Ishikawa (cell line): ENCODE data around the gene NEDD1.

ENCODE experiments used
- CEBPB ChIP-seq: IDR thresholded peaks from 2 replicates; pipeline ENCODE4 v1.6.1; 2012
- CREB1 ChIP-seq: IDR thresholded peaks from 2 replicates; pipeline ENCODE4 v1.6.1; 2012; ENCODE audit warnings: low read depth
- EGR1 ChIP-seq: IDR thresholded peaks from 2 replicates; pipeline ENCODE4 v1.6.1; 2012
- EP300 ChIP-seq: IDR thresholded peaks from 2 replicates; pipeline ENCODE4 v1.6.1; 2012; ENCODE audit warnings: borderline replicate concordance
- FOXM1 ChIP-seq: IDR thresholded peaks from 2 replicates; pipeline ENCODE4 v1.6.1; 2012; ENCODE audit warnings: low read depth, borderline replicate concordance
- MAX ChIP-seq: IDR thresholded peaks from 2 replicates; pipeline ENCODE4 v1.6.1; 2012
- NFIC ChIP-seq: IDR thresholded peaks from 2 replicates; pipeline ENCODE4 v1.6.1; 2012
- RAD21 ChIP-seq: IDR thresholded peaks from 2 replicates; pipeline ENCODE4 v1.6.1; 2012; ENCODE audit warnings: low read depth
- TAF1 ChIP-seq: IDR thresholded peaks from 2 replicates; pipeline ENCODE4 v1.6.1; 2012; ENCODE audit warnings: low read depth, mild to moderate bottlenecking
- TCF12 ChIP-seq: IDR thresholded peaks from 2 replicates; pipeline ENCODE4 v1.6.1; 2012; ENCODE audit warnings: low read depth
- TEAD4 ChIP-seq: IDR thresholded peaks from 2 replicates; pipeline ENCODE4 v1.6.1; 2012
- YY1 ChIP-seq: IDR thresholded peaks from 2 replicates; pipeline ENCODE4 v1.6.1; 2012; ENCODE audit warnings: low read depth
- ZBTB7A ChIP-seq: IDR thresholded peaks from 2 replicates; pipeline ENCODE4 v1.6.1; 2012; ENCODE audit warnings: low read depth
- TF ChIP-seq, protein P1 (sequence below): IDR thresholded peaks from 2 replicates; pipeline ENCODE4 v1.6.1; 2012; ENCODE audit warnings: low read depth, mild to moderate bottlenecking
- TF ChIP-seq, protein P2 (sequence below): IDR thresholded peaks from 2 replicates; pipeline ENCODE4 v1.6.1; 2012

NEDD1 gene

GRCh38 chr12:96912261-96912660, 5.2 kb downstream of the NEDD1 start:
- TF ChIP-seq YY1 (no peak), EP300 (no peak), EGR1 (no peak), NFIC (no peak), ZBTB7A (no peak), CEBPB (no peak), TCF12 (no peak), RAD21 (no peak), TEAD4 (no peak), FOXM1 (no peak), MAX (no peak), CREB1 (no peak), TAF1 (no peak)
- TF ChIP-seq, protein P1, sequence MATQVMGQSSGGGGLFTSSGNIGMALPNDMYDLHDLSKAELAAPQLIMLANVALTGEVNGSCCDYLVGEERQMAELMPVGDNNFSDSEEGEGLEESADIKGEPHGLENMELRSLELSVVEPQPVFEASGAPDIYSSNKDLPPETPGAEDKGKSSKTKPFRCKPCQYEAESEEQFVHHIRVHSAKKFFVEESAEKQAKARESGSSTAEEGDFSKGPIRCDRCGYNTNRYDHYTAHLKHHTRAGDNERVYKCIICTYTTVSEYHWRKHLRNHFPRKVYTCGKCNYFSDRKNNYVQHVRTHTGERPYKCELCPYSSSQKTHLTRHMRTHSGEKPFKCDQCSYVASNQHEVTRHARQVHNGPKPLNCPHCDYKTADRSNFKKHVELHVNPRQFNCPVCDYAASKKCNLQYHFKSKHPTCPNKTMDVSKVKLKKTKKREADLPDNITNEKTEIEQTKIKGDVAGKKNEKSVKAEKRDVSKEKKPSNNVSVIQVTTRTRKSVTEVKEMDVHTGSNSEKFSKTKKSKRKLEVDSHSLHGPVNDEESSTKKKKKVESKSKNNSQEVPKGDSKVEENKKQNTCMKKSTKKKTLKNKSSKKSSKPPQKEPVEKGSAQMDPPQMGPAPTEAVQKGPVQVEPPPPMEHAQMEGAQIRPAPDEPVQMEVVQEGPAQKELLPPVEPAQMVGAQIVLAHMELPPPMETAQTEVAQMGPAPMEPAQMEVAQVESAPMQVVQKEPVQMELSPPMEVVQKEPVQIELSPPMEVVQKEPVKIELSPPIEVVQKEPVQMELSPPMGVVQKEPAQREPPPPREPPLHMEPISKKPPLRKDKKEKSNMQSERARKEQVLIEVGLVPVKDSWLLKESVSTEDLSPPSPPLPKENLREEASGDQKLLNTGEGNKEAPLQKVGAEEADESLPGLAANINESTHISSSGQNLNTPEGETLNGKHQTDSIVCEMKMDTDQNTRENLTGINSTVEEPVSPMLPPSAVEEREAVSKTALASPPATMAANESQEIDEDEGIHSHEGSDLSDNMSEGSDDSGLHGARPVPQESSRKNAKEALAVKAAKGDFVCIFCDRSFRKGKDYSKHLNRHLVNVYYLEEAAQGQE = no peak
- TF ChIP-seq, protein P2, sequence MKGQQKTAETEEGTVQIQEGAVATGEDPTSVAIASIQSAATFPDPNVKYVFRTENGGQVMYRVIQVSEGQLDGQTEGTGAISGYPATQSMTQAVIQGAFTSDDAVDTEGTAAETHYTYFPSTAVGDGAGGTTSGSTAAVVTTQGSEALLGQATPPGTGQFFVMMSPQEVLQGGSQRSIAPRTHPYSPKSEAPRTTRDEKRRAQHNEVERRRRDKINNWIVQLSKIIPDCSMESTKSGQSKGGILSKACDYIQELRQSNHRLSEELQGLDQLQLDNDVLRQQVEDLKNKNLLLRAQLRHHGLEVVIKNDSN = no peak

GRCh38 chr12:96912943-96913342, 5.9 kb downstream of the NEDD1 start:
- TF ChIP-seq, protein P2 = no peak
- no peak for TF ChIP-seq MAX
- TF ChIP-seq NFIC = no peak
- no peak for TF ChIP-seq TEAD4
- no peak for TF ChIP-seq FOXM1
- TF ChIP-seq EGR1 = no peak

- TF ChIP-seq MAX = no peak
- TF ChIP-seq, protein P1 = no peak
- no peak for TF ChIP-seq TEAD4
- no peak for TF ChIP-seq TAF1
- TF ChIP-seq TCF12 = no peak
- TF ChIP-seq NFIC = no peak
- no peak for TF ChIP-seq CREB1
- TF ChIP-seq RAD21 = no peak
- no peak for TF ChIP-seq CEBPB
- TF ChIP-seq, protein P2 = no peak
- TF ChIP-seq YY1 = no peak
- no peak for TF ChIP-seq FOXM1
- TF ChIP-seq EP300 = no peak
- TF ChIP-seq EGR1 = no peak
- TF ChIP-seq ZBTB7A = no peak
These were observed 12.6 kb downstream of the NEDD1 start for GRCh38 chr12:96919510-96920210.

DNA sequence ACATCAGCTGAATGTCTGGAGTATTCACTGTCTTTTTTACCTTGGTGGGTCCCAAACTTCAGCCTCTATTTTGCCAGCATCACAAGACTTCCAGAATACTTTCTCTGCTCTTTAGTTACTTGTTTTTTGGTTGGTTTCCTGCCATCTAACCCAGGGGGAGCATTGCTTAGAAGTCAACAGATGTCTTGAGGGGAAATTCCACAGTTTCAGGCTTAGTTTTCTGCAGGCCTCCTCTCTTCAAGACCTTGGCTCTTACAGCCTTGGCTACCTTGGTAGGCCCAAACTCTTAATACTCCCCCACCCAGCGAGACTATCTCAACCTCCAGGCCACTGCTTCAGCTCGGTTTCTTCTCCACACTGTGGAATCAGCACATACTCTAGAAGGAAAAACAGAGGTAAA, 41.7 kb downstream of the NEDD1 start:
- TF ChIP-seq ZBTB7A (no peak), TEAD4 (no peak), YY1 (no peak), MAX (no peak), EP300 (no peak), CEBPB (no peak), FOXM1 (no peak), NFIC (no peak), CREB1 (no peak), RAD21 (no peak), EGR1 (no peak), TCF12 (no peak), TAF1 (no peak)
- TF ChIP-seq, protein P1 = no peak
- TF ChIP-seq, protein P2 = no peak
